HG02852 (cell line): ENCODE results near the gene ZNF138.

Experiments used
- ATAC-seq: cut with Tn5 transposase; IDR thresholded peaks from one replicate; pipeline ENCODE4 v1.9.1; 2021; ENCODE audit warnings: mild to moderate bottlenecking, moderate library complexity; ENCODE audit not compliant: unreplicated experiment

Gene ZNF138

GRCh38 chr7:64875258-64875657 lies 81.0 kb downstream of the ZNF138 start:
- ATAC-seq, result no peak

GRCh38 chr7:64875658-64876406 lies 81.6 kb downstream of the ZNF138 start:
- no peak for ATAC-seq

DNA sequence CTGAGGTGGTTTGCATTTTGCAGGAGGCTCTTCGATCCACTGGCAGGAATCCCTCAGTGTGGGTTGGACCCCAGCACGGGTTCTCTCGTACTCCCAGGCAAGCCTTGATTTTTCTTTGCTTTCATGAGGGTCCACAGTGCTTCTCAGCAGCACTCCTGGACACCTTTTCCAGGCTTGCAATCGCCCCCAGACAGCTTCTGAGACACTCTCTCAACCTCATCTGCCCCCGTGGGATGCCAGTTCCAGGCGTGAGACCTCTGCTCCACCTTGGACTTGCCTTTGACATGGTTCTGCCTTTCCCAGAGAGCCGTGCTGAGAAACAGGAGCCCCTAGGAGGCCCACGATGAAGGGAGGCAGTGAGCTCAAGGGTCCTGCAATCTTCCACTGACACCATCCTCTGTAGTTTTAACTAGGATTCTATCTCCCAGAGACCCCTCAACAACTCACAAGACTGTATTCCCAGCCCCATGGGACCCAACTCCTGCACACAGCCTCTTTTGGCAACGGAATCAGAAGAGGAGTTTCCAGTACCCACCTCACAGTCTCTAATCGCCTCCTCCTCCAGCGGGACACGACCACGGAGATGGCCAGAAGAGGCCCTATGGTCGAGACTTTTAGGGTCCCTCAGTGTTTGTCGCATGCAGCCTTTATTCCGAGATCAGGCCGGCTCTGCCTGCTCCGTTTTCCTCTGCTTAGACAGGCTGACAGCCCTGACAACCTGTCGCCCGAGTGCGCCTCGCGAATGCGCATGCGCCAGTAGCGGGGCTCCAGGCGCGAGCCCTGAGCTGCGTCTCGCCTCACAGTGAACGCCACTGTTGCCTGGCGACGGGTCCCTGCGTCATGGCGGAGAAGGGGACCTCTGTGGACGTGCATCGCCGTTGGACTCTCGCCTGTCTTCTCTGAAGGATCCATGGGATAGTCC lies 82.8 kb downstream of the ZNF138 start:
- no peak for ATAC-seq

- no peak for ATAC-seq
Measured at GRCh38 chr7:64877714-64878610, 83.7 kb downstream of the ZNF138 start.

GRCh38 chr7:64878684-64879083 lies 84.5 kb downstream of the ZNF138 start:
- no peak for ATAC-seq

DNA sequence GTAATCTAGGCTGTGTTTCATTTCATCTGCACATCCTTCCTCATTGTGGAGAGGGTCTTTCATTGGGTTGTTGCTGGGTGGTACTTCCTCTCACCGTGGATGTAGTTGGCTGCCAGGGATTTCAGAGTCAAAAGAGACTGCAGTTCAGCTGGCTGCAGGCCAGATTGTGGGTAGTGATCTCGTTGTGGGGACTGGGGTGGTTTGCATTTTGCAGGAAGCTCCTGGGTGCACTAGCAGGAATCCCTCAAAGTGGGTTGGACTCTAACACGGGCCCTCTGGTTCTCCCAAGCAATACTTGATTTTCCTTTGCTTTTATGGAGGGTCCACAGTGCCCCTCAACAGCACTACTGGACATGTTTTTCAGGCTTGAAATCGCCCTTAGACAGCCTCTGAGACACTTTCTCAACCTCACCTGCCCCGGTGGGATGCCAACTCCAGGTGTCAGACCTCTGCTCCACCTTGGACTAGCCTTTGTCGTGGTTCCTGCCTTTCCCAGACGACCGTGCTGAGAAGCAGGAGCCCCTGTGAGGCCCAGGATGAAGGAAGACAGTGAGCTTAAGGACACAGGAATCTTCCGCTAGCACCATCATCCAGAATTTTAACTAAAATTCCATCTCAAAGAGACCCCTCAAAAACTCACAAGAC lies 85.0 kb downstream of the ZNF138 start:
- no peak for ATAC-seq

DNA sequence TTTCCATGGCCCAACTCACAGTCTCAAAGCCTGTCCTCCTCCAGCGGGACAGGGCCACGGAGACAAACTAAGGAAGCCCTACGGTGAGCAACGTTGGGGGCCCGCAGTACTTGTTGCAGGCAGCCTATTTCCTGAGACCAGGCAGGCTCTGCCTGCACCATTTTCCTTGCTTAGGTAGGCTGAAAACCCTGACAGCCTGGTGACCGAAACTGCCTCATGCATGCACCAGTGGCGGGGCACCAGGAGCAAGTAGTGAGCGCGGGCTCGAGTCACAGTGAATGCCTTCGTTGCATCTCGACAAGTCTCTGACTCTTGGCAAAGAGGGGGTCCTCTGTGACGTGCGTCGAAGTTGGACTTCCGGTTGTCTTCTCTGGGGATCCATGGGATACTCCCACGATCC lies 85.6 kb downstream of the ZNF138 start:
- ATAC-seq, result no peak

- no peak for ATAC-seq
Measured at GRCh38 chr7:64880322-64881297, 86.4 kb downstream of the ZNF138 start.

DNA sequence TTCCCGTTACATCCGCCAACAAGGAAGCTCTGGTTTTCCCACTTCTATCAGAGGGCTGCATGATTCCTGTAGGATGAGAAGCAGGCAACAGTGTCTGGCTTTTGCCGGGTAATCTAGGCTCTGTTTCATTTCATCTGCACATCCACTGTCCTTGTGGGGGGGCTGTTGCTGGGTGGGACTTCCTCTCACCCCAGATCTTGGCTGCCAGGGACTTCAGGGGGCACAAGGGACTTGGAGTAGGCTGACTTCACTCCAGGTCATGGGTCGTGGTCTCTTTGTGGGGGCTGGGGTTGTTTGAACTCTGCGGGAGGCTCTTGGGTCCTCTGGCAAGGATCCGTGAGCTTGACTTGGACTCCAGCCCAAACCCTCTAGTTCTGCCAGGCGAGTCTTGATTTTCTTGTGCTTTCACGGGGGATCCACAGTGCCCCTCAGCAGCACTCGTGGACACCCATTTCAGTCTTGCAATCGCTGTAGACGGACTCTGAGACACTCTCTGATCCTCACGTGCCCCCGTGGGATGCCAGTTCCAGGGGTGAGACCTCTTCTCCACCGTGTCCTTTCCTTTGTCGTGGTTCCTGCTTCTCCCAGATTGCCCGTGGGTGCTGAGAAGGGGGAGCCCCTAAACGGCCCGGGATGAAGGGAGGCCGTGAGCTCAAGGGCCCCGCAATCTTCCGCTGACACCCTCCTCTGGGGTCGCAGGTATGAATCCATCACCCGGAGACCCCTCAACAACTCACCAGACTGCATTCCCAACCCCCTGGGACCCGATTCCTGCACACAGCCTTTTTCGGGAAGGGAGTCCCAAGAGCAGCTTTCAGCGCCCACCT lies 87.4 kb downstream of the ZNF138 start:
- no peak for ATAC-seq

DNA sequence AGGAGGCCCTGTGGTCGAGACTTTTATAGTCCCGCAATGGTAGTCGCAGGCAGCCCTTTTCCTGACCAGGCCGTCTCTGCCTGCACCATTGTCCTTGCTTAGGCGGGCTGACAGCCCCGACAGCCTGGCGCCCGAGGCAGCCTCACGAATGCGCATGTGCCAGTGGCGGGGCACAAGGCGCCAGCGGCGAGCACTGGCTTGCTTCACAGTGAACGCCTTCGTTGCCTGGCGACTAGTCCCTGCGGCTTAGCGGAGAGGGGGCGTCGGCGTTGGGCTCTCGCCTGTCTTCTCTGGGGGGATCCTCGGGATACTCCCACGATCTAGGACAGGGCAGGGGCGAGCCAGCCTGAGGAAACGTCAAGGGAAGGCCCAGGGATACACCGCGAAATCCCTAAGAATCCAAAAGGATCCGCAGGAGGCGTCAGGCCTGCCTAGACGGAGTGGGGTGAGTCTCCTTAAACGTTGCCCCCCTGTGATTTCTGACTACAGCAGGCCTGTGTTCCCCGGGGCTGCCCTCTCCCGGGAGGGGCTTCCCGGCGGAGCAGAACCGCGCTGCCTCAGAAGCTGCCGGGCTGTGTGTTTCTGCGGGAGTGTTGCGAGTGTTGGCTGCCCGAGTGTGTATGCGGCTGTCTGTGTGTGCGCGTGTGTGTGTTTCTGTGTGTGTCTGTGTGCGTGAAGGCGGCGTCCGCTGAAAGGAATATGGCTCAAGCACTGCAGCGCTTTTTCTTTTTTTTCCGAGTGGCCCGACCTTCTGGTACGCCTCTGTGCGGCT lies 88.3 kb downstream of the ZNF138 start:
- ATAC-seq, result no peak
